GM12872 (cell line): Measurements from ENCODE around the gene RASSF4.

Source experiments
- CTCF ChIP-seq: IDR thresholded peaks from 3 replicates; pipeline ENCODE4 v1.5.1; 2011; ENCODE audit warnings: low read depth, mild to moderate bottlenecking, low read length, moderate library complexity; ENCODE audit not compliant: insufficient read depth

The RASSF4 gene

GRCh38 chr10:44978213-44978569, 18.6 kb downstream of the RASSF4 start:
- no peak for TF ChIP-seq CTCF

GRCh38 chr10:44978570-44979280, 19.1 kb downstream of the RASSF4 start, which contains the start of gene DEPP1:
Gene DEPP1, minus strand, starts transcription at chr10:44978809. Its CDS starts 779 bp downstream, at chr10:44978030.
- TF ChIP-seq CTCF: no peak

- TF ChIP-seq CTCF: no peak
Measured at GRCh38 chr10:44979281-44980191, 19.9 kb downstream of the RASSF4 start.

GRCh38 chr10:44980309-44981171, 20.9 kb downstream of the RASSF4 start:
- TF ChIP-seq CTCF: no peak

GRCh38 chr10:44981172-44982113, 21.8 kb downstream of the RASSF4 start:
- no peak for TF ChIP-seq CTCF

- no peak for TF ChIP-seq CTCF
Measured at GRCh38 chr10:44982114-44982460, 22.5 kb downstream of the RASSF4 start.
